Measurements from ENCODE around the gene LBX2. TPM values are rescaled to one million over a fixed set of nuclear protein-coding genes. Genes with fewer than 3 reads are reported as not detected.

The LBX2 gene
- total and polyA plus RNA-seq, 9 of the 15 experiments (the other 6 are each of a cell fraction or from before 2014, with no cell fraction given): 0.39 to 6.2 (median 1.8) TPM; not detected in 1

DNA sequence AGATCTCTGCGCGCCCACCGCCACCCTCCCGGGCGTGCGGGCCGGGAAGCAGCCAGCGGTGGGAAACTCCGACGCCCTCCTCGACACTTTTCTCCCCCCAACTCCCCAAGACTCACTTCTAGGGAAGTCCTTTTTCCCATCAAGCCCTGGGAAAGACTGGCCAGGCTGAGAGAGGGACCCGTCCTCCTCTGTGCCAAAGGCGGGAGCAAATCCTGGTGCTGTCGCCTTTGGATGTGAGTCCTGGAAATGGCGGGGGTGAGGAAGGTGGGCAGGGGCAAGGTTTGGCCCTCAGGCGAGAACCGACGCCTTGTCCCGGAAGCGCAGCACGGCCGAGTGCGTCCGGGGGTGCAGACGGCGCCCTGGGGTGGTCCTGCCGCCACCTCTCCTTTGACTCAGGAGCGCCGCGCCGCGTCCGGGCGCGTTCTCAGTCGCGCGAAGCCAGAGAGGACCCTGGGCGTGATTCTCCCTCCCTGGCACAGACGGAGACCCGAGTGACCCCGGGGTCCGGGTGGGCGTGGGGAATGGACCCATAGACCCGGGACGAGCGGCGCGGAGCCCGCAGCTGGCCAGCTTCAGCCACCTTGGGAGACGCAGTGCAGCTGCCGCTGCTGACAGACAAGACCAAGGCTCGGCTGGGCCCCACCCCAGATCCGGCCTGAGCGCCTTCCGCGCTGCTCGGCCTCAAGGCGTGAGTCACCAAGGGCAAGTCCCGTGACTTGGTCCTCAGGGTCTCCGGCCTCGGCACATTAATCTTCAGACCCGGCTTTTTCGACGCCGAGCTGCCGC, 3.5 kb upstream of the LBX2 start (continued):
- TF ChIP-seq ATF1 (CRISPR knock-in tag; IDR thresholded peaks at IDR 0.05) (no peak), ATF1 (tag; IDR thresholded peaks at IDR 0.05) (peak; percentile 57), PCBP1 (IDR thresholded peaks at IDR 0.05; ENCODE audit: low read depth, low read length, poor library complexity, severe bottlenecking) (peak; percentile 45), RBM14 (IDR thresholded peaks at IDR 0.05; ENCODE audit: borderline replicate concordance, insufficient read depth, low read depth, low read length) (0 out of 2 replicates have a peak, but pooled peaks have one; percentile 31), HDAC1 (IDR thresholded peaks at IDR 0.05) (peak in 1 of 2 experiments; percentile 37; a peak in 2 of 4 replicates), CXXC5 (CRISPR knock-in tag; IDR thresholded peaks at IDR 0.05) (peak; percentile 83), MTA3 (IDR thresholded peaks at IDR 0.05; ENCODE audit: borderline replicate concordance) (peak; percentile 63), KLF10 (CRISPR knock-in tag; IDR thresholded peaks at IDR 0.05) (no peak), CBFA2T3 (IDR thresholded peaks at IDR 0.05) (peak; percentile 56), SREBF1 (IDR thresholded peaks at IDR 0.05; ENCODE audit: borderline replicate concordance, low read depth, low read length) (no peak), ZC3H4 (CRISPR knock-in tag; IDR thresholded peaks at IDR 0.05; ENCODE audit: borderline replicate concordance) (peak; percentile 23; the same call in 1 of the 2 replicates), NR2C2 (CRISPR knock-in tag; IDR thresholded peaks at IDR 0.05) (0 out of 2 replicates have a peak, but pooled peaks have one; percentile 7), NR2C2 (tag; IDR thresholded peaks at IDR 0.05) (peak; percentile 92; the same call in 1 of the 2 replicates), OTX1 (CRISPR knock-in tag; IDR thresholded peaks at IDR 0.05) (no peak), POLR2A (conservative IDR thresholded peaks at IDR 0.05) (peak; percentile 84), RAD21 (CRISPR knock-in tag; conservative IDR thresholded peaks at IDR 0.05 in 1 of 2, IDR thresholded peaks at IDR 0.05 in 1 of 2) (peak in 1 of 2 experiments; percentile 38; a peak in 2 of 4 replicates), TGIF2 (CRISPR knock-in tag; IDR thresholded peaks at IDR 0.05) (peak; percentile 47; the same call in 1 of the 2 replicates)
- TF ChIP-seq, protein P1, sequence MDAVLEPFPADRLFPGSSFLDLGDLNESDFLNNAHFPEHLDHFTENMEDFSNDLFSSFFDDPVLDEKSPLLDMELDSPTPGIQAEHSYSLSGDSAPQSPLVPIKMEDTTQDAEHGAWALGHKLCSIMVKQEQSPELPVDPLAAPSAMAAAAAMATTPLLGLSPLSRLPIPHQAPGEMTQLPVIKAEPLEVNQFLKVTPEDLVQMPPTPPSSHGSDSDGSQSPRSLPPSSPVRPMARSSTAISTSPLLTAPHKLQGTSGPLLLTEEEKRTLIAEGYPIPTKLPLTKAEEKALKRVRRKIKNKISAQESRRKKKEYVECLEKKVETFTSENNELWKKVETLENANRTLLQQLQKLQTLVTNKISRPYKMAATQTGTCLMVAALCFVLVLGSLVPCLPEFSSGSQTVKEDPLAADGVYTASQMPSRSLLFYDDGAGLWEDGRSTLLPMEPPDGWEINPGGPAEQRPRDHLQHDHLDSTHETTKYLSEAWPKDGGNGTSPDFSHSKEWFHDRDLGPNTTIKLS (IDR thresholded peaks at IDR 0.05; ENCODE audit: borderline replicate concordance, low read depth): no peak; the same call in 1 of the 2 replicates
- TF ChIP-seq, protein P2, sequence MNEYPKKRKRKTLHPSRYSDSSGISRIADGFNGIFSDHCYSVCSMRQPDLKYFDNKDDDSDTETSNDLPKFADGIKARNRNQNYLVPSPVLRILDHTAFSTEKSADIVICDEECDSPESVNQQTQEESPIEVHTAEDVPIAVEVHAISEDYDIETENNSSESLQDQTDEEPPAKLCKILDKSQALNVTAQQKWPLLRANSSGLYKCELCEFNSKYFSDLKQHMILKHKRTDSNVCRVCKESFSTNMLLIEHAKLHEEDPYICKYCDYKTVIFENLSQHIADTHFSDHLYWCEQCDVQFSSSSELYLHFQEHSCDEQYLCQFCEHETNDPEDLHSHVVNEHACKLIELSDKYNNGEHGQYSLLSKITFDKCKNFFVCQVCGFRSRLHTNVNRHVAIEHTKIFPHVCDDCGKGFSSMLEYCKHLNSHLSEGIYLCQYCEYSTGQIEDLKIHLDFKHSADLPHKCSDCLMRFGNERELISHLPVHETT (CRISPR knock-in tag; conservative IDR thresholded peaks at IDR 0.05 in 1 of 2, IDR thresholded peaks at IDR 0.05 in 1 of 2): 0 out of 4 replicates have a peak, but pooled peaks of 1 of the 2 experiments have one; percentile 20
- TF ChIP-seq, protein P3, sequence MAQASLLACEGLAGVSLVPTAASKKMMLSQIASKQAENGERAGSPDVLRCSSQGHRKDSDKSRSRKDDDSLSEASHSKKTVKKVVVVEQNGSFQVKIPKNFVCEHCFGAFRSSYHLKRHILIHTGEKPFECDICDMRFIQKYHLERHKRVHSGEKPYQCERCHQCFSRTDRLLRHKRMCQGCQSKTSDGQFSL (CRISPR knock-in tag; IDR thresholded peaks at IDR 0.05): 0 out of 2 replicates have a peak, but pooled peaks have one; percentile 33
- TF ChIP-seq, protein P3 (tag; IDR thresholded peaks at IDR 0.05): 0 out of 4 replicates have a peak, but pooled peaks of 1 of the 2 experiments have one; percentile 11
- TF ChIP-seq, protein P4, sequence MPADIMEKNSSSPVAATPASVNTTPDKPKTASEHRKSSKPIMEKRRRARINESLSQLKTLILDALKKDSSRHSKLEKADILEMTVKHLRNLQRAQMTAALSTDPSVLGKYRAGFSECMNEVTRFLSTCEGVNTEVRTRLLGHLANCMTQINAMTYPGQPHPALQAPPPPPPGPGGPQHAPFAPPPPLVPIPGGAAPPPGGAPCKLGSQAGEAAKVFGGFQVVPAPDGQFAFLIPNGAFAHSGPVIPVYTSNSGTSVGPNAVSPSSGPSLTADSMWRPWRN (IDR thresholded peaks at IDR 0.05; ENCODE audit: low read depth): peak; percentile 46; the same call in 1 of the 2 replicates

Data from K562 (cell line).